ENCODE measurements around the gene PHPT1. TPM values are rescaled to one million over a fixed set of nuclear protein-coding genes. Genes with fewer than 3 reads are reported as not detected.
A peak's percentile ranks its signal among the peaks of the same experiment; 100 is the strongest.

Gene PHPT1
- total and polyA plus RNA-seq, 2 of the 13 experiments (the other 11 are each of a cell fraction or from before 2014, with no cell fraction given), result 189 to 192 TPM

DNA sequence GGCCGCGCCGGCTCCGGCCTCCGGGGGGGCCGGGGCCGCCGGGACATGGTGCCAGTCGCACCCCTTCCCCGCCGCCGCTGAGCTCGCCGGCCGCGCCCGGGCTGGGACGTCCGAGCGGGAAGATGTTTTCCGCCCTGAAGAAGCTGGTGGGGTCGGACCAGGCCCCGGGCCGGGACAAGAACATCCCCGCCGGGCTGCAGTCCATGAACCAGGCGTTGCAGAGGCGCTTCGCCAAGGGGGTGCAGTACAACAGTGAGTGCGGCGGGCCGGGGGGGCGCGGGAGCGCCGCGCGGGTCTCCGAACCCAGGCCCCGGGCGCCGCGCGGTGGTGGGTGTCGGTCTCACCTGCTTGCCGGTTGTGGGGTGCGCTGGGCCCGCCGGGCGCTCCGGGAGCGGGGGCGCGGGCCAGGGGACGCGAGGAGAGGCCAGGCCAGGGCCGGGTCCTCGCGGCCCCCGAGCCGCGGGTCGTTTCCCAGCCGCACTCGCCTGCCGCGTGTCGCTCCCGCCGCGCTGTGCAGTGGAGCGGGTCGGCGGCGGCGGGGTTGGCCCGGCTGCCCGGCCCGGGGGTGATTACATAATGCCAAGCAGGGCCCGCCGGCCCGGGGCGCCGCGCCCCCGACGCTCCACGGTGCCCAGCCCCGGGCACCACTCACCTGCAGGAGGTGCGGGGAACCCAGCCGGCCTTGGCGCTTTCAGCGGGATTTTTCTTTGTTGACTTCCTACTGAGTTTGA lies 41.0 kb upstream of the PHPT1 start (continued):
- TF ChIP-seq ZNF784 (CRISPR knock-in tag; IDR thresholded peaks at IDR 0.05; ENCODE audit: borderline replicate concordance), result 0 out of 2 replicates have a peak, but pooled peaks have one; percentile 20
- no peak for TF ChIP-seq ZSCAN22 (CRISPR knock-in tag; IDR thresholded peaks at IDR 0.05)
- TF ChIP-seq REL (CRISPR knock-in tag; conservative IDR thresholded peaks at IDR 0.05), result 0 out of 2 replicates have a peak, but pooled peaks have one; percentile 23
- no peak for TF ChIP-seq HOXA7 (CRISPR knock-in tag; IDR thresholded peaks at IDR 0.05)
- TF ChIP-seq YEATS4 (CRISPR knock-in tag; IDR thresholded peaks at IDR 0.05; ENCODE audit: borderline replicate concordance), result peak; percentile 6; the same call in 1 of the 2 replicates
- TF ChIP-seq ZMAT5 (CRISPR knock-in tag; IDR thresholded peaks at IDR 0.05; ENCODE audit: borderline replicate concordance, low read depth), result no peak
- no peak for TF ChIP-seq ZSCAN9 (CRISPR knock-in tag; IDR thresholded peaks at IDR 0.05; ENCODE audit: borderline replicate concordance)
- peak; percentile 95 for TF ChIP-seq AGO1 (IDR thresholded peaks at IDR 0.05; ENCODE audit: low read depth, low read length, poor library complexity, severe bottlenecking)
- no peak for TF ChIP-seq CTCF (CRISPR knock-in tag; IDR thresholded peaks at IDR 0.05)
- TF ChIP-seq, protein P1, sequence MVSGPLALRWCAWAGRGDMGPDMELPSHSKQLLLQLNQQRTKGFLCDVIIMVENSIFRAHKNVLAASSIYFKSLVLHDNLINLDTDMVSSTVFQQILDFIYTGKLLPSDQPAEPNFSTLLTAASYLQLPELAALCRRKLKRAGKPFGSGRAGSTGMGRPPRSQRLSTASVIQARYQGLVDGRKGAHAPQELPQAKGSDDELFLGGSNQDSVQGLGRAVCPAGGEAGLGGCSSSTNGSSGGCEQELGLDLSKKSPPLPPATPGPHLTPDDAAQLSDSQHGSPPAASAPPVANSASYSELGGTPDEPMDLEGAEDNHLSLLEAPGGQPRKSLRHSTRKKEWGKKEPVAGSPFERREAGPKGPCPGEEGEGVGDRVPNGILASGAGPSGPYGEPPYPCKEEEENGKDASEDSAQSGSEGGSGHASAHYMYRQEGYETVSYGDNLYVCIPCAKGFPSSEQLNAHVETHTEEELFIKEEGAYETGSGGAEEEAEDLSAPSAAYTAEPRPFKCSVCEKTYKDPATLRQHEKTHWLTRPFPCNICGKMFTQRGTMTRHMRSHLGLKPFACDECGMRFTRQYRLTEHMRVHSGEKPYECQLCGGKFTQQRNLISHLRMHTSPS (CRISPR knock-in tag; IDR thresholded peaks at IDR 0.05; ENCODE audit: low read depth), result no peak
- TF ChIP-seq ZNF589 (CRISPR knock-in tag; conservative IDR thresholded peaks at IDR 0.05), result no peak
- no peak for TF ChIP-seq ZNF740 (CRISPR knock-in tag; IDR thresholded peaks at IDR 0.05)
- TF ChIP-seq ZNF709 (CRISPR knock-in tag; IDR thresholded peaks at IDR 0.05), result no peak

Data from HepG2 (cell line).